ENCODE data around the gene MAPK11. TPM values are rescaled to one million over a fixed set of nuclear protein-coding genes. Genes with fewer than 3 reads are reported as not detected.

Gene MAPK11
- total RNA-seq, 1 donor from 2014 or later = 11.9 TPM

- H3K36me3 ChIP-seq (ENCODE audit: control insufficient read depth, insufficient read depth, low read length) = no peaks in the 10 kb centered on the region
- no peak for DNase-seq (ENCODE audit: low read depth)
- no peaks in the 10 kb centered on the region for H3K27me3 ChIP-seq (ENCODE audit: control insufficient read depth, insufficient read depth, low read length)
- H3K4me3 ChIP-seq (ENCODE audit: low read depth, low read length) = no peak overlapping the region
- TF ChIP-seq, protein P1, sequence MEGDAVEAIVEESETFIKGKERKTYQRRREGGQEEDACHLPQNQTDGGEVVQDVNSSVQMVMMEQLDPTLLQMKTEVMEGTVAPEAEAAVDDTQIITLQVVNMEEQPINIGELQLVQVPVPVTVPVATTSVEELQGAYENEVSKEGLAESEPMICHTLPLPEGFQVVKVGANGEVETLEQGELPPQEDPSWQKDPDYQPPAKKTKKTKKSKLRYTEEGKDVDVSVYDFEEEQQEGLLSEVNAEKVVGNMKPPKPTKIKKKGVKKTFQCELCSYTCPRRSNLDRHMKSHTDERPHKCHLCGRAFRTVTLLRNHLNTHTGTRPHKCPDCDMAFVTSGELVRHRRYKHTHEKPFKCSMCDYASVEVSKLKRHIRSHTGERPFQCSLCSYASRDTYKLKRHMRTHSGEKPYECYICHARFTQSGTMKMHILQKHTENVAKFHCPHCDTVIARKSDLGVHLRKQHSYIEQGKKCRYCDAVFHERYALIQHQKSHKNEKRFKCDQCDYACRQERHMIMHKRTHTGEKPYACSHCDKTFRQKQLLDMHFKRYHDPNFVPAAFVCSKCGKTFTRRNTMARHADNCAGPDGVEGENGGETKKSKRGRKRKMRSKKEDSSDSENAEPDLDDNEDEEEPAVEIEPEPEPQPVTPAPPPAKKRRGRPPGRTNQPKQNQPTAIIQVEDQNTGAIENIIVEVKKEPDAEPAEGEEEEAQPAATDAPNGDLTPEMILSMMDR (IDR thresholded peaks at IDR 0.05; ENCODE audit: insufficient read depth, low read length, poor library complexity, severe bottlenecking) = no peak
Measured at GRCh38 chr22:50229370-50229769, 40.8 kb downstream of the MAPK11 start.

GRCh38 chr22:50228366-50228765, 41.8 kb downstream of the MAPK11 start:
- Histone ChIP-seq H3K36me3 (ENCODE audit: control insufficient read depth, insufficient read depth, low read length) (no peaks in the 10 kb centered on the region), H3K27me3 (ENCODE audit: control insufficient read depth, insufficient read depth, low read length) (no peaks in the 10 kb centered on the region), H3K4me3 (ENCODE audit: low read depth, low read length) (no peak overlapping the region)
- TF ChIP-seq, protein P1 (IDR thresholded peaks at IDR 0.05; ENCODE audit: insufficient read depth, low read length, poor library complexity, severe bottlenecking) = no peak
- DNase-seq (ENCODE audit: low read depth) = no peak

DNA sequence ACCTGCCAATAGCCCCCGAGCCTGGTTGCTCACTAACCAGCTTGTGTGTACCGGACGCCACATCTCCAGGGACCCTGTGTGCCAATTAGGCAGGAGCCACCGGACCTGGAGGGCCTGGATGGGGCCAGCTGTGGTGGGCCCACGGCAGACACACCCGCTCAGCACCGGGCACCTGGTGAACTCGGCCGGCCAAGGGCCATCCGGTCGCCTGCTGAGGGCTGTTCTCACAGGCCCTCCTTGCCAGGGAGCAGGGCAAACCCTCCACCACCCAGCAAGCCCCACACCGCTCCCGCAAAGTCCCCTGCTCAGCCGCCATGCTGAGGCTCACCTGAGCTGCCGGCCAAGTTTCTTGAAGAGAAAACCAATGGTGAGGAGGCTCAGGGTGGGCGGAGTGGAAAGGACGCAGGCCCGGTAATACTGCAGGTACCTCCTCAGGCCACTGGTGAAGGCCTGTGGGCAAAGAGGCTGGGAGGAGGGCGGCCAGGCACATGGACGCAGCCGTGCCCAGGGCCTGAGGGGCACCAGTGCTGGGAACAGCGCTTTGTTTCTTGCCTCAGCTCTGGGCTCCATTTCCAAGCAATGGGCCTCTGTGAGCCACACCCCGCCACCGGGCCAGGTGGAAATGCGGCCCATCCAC, 42.5 kb downstream of the MAPK11 start:
- Histone ChIP-seq H3K36me3 (ENCODE audit: control insufficient read depth, insufficient read depth, low read length) (no peaks in the 10 kb centered on the region), H3K27me3 (ENCODE audit: control insufficient read depth, insufficient read depth, low read length) (no peaks in the 10 kb centered on the region), H3K4me3 (ENCODE audit: low read depth, low read length) (no peak overlapping the region)
- TF ChIP-seq, protein P1 (IDR thresholded peaks at IDR 0.05; ENCODE audit: insufficient read depth, low read length, poor library complexity, severe bottlenecking) = no peak
- no peak for DNase-seq (ENCODE audit: low read depth)

- no peak for DNase-seq (ENCODE audit: low read depth)
- TF ChIP-seq, protein P1 (IDR thresholded peaks at IDR 0.05; ENCODE audit: insufficient read depth, low read length, poor library complexity, severe bottlenecking) = no peak
- Histone ChIP-seq H3K4me3 (ENCODE audit: low read depth, low read length) (no peak overlapping the region), H3K36me3 (ENCODE audit: control insufficient read depth, insufficient read depth, low read length) (no peaks in the 10 kb centered on the region), H3K27me3 (ENCODE audit: control insufficient read depth, insufficient read depth, low read length) (no peaks in the 10 kb centered on the region)
Measured at GRCh38 chr22:50226875-50227165, 43.4 kb downstream of the MAPK11 start.

- no peaks in the 10 kb centered on the region for H3K36me3 ChIP-seq (ENCODE audit: control insufficient read depth, insufficient read depth, low read length)
- H3K27me3 ChIP-seq (ENCODE audit: control insufficient read depth, insufficient read depth, low read length) = no peaks in the 10 kb centered on the region
- DNase-seq (ENCODE audit: low read depth) = no peak
- TF ChIP-seq, protein P1 (IDR thresholded peaks at IDR 0.05; ENCODE audit: insufficient read depth, low read length, poor library complexity, severe bottlenecking) = no peak
- H3K4me3 ChIP-seq (ENCODE audit: low read depth, low read length) = no peak overlapping the region
Measured at GRCh38 chr22:50226063-50226874, 43.9 kb downstream of the MAPK11 start.
